ENCODE measurements around the gene GALM. TPM values are rescaled to one million over a fixed set of nuclear protein-coding genes. Genes with fewer than 3 reads are reported as not detected.

GALM gene
- total RNA-seq, 1 experiment from 2014 or later: 20.5 TPM

GRCh38 chr2:38627391-38627790 lies 38.5 kb upstream of the GALM start:
- Histone ChIP-seq H3K4me3 (ENCODE audit: low read depth in 2 of 2, low read length in 2 of 2) (no peak overlapping the region), H3K4me1 (ENCODE audit: control insufficient read depth, insufficient read depth, low read length) (no peaks in the 10 kb centered on the region), H3K9me3 (ENCODE audit: control insufficient read depth, insufficient read depth, low read depth, low read length) (no peaks in the 10 kb centered on the region), H3K27me3 (ENCODE audit: control insufficient read depth, insufficient read depth, low read length) (no peaks in the 10 kb centered on the region), H3K27ac (ENCODE audit: low read length) (no peak overlapping the region), H3K36me3 (ENCODE audit: control insufficient read depth, insufficient read depth, low read length) (no peaks in the 10 kb centered on the region)
- intact Hi-C loops (cut with micrococcal nuclease; ENCODE audit: unreplicated experiment): no loop called here
- BruUV-seq (replicated peaks): no TSS peak
- ATAC-seq: no peak
- TF ChIP-seq POLR2AphosphoS5 (IDR thresholded peaks at IDR 0.05; ENCODE audit: low read depth, low read length) (no peak), SIN3A (IDR thresholded peaks at IDR 0.05; ENCODE audit: borderline replicate concordance, insufficient read depth, low read depth, low read length) (no peak), CTCF (IDR thresholded peaks at IDR 0.05) (no peak), REST (IDR thresholded peaks at IDR 0.05; ENCODE audit: insufficient read depth in 1 of 2, low read depth in 2 of 2, low read length in 1 of 2) (no peak), TCF7L2 (IDR thresholded peaks at IDR 0.05; ENCODE audit: low read depth, low read length) (no peak)
- ChIA-PET POLR2A (no interaction called here), CTCF (no interaction called here)
- DNase-seq (ENCODE audit: low read depth, low spot score): no peak
- in situ Hi-C loops (cut with HindIII; ENCODE audit: low pct_unique_long_range_greater_than_20kb, low sequenced_read_pairs): no loop called here

GRCh38 chr2:38629684-38630083 lies 36.2 kb upstream of the GALM start:
- intact Hi-C loops (cut with micrococcal nuclease; ENCODE audit: unreplicated experiment): no loop called here
- Histone ChIP-seq H3K27ac (ENCODE audit: low read length) (no peak overlapping the region), H3K9me3 (ENCODE audit: control insufficient read depth, insufficient read depth, low read depth, low read length) (no peaks in the 10 kb centered on the region), H3K36me3 (ENCODE audit: control insufficient read depth, insufficient read depth, low read length) (no peaks in the 10 kb centered on the region), H3K4me1 (ENCODE audit: control insufficient read depth, insufficient read depth, low read length) (peaks cover 1% of the 10 kb centered on the region; the same call in 1 of the 2 replicates), H3K27me3 (ENCODE audit: control insufficient read depth, insufficient read depth, low read length) (no peaks in the 10 kb centered on the region), H3K4me3 (ENCODE audit: low read depth in 2 of 2, low read length in 2 of 2) (no peak overlapping the region)
- CTCF ChIA-PET: no interaction called here
- POLR2A ChIA-PET: no interaction called here
- in situ Hi-C loops (cut with HindIII; ENCODE audit: low pct_unique_long_range_greater_than_20kb, low sequenced_read_pairs): no loop called here
- ATAC-seq: no peak
- BruUV-seq (replicated peaks): no TSS peak
- no peak for DNase-seq (ENCODE audit: low read depth, low spot score)
- TF ChIP-seq TCF7L2 (IDR thresholded peaks at IDR 0.05; ENCODE audit: low read depth, low read length) (no peak), REST (IDR thresholded peaks at IDR 0.05; ENCODE audit: insufficient read depth in 1 of 2, low read depth in 2 of 2, low read length in 1 of 2) (no peak), CTCF (IDR thresholded peaks at IDR 0.05) (no peak), SIN3A (IDR thresholded peaks at IDR 0.05; ENCODE audit: borderline replicate concordance, insufficient read depth, low read depth, low read length) (no peak), POLR2AphosphoS5 (IDR thresholded peaks at IDR 0.05; ENCODE audit: low read depth, low read length) (no peak)
